ENCODE results near the gene HKDC1.

Gene HKDC1

DNA sequence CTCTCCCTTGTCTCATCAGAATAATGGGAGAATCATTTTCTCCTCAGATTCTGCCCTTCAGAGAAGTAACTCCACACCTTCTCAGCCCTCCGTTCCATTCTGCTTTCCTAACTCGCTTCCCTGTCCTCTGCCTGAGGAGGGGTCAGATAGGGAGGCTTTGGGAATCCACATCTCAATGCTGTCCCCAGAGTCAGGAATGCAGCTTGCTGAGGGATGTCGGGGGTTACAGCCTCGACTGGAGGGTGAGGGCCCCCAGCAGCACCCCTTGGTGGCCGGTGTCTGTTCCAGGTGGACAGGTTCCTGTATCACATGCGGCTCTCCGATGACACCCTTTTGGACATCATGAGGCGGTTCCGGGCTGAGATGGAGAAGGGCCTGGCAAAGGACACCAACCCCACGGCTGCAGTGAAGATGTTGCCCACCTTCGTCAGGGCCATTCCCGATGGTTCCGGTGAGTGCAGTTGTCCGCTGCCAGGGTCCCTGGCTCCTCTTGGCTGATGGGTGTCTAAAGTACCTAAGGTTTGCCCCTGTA is 6.9 kb downstream of the HKDC1 start:
- no peaks in the 10 kb centered on the region for H3K36me3 ChIP-seq
- H3K4me3 ChIP-seq, result no peak overlapping the region
- no peaks in the 10 kb centered on the region for H4K20me1 ChIP-seq
- H3K4me2 ChIP-seq, result no peak overlapping the region
- H3K9ac ChIP-seq, result no peak overlapping the region
- no peak for TF ChIP-seq Cebpa-rat (IDR thresholded peaks at IDR 0.05)
- no peaks in the 10 kb centered on the region for H3K27me3 ChIP-seq
- H3K4me1 ChIP-seq, result peaks cover 53% of the 10 kb centered on the region
- H3K27ac ChIP-seq, result no peak overlapping the region
- no peaks in the 10 kb centered on the region for H3K9me3 ChIP-seq

DNA sequence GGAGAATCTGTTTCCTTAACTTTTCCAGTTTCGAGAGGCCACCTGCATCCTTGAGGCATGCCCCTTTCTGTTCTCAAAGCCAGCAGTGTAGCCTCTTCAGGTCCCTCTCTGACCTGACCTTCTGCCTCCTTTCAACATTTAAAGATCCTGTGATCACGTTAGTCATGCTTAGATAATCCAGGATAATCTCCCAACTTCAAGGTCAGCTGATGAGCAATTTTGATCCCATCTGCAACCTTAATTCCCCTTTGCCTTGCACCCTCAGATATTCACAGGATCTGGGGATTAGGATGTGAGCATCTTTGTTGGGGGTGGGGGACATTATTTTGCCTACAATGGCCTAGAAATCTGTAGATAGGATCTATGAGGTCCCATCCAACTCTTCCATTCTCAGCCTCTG is 8.0 kb downstream of the HKDC1 start:
- Histone ChIP-seq H3K9ac (no peak overlapping the region), H3K4me2 (peak overlapping the region; percentile 94), H3K9me3 (no peaks in the 10 kb centered on the region), H3K27me3 (no peaks in the 10 kb centered on the region), H3K27ac (no peak overlapping the region), H3K36me3 (no peaks in the 10 kb centered on the region), H4K20me1 (no peaks in the 10 kb centered on the region), H3K4me3 (no peak overlapping the region), H3K4me1 (peaks cover 41% of the 10 kb centered on the region)
- TF ChIP-seq Cebpa-rat (IDR thresholded peaks at IDR 0.05), result no peak

DNA sequence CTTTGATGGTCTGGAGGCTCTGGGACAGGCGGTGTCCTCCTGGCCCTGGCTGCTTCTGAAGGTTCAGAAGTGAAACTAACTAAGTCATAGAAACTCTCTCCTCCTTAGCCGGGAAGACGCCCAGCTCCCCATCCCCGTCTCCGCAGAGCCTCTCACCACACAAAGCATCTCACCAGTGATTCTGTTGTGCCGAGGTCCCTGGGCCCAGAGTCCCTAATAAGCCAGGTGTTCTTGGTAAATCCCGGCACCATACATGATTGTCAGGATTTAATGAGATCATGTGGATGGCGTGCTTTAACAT is 9.4 kb downstream of the HKDC1 start:
- Histone ChIP-seq H3K27me3 (no peaks in the 10 kb centered on the region), H3K36me3 (no peaks in the 10 kb centered on the region), H3K9ac (no peak overlapping the region), H3K4me2 (peak overlapping the region; percentile 94), H3K4me3 (0 out of 2 replicates have a peak overlapping the region, but pooled peaks have one; percentile 20), H3K9me3 (no peaks in the 10 kb centered on the region), H4K20me1 (no peaks in the 10 kb centered on the region), H3K4me1 (peaks cover 38% of the 10 kb centered on the region), H3K27ac (peak overlapping the region; percentile 57; the same call in 1 of the 2 replicates)
- no peak for TF ChIP-seq Cebpa-rat (IDR thresholded peaks at IDR 0.05)

DNA sequence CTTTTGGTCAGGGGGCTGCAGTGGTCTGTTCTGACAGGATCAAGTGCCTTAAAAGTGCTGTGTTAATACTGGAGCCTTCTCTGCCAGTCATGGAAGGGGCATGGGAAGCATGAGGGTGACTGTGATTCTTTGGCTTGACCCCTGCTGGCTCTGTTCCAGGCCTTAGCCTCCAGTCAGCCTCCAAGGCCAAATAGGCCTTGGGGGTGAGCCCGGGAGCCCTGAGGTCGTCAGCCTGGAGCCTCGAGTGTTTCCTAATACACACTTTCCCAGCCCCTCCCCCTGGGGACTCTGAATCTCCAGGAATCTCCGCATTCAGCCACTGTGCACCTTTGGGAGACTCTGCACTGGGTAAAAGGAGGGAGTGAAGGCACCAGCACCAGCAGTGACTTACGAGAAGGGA is 10.0 kb downstream of the HKDC1 start:
- Histone ChIP-seq H3K4me2 (0 out of 2 replicates have a peak overlapping the region, but pooled peaks have one; percentile 94), H4K20me1 (no peaks in the 10 kb centered on the region), H3K27ac (no peak overlapping the region), H3K4me1 (peaks cover 33% of the 10 kb centered on the region), H3K4me3 (no peak overlapping the region), H3K9me3 (no peaks in the 10 kb centered on the region), H3K9ac (no peak overlapping the region), H3K36me3 (no peaks in the 10 kb centered on the region), H3K27me3 (no peaks in the 10 kb centered on the region)
- no peak for TF ChIP-seq Cebpa-rat (IDR thresholded peaks at IDR 0.05)

DNA sequence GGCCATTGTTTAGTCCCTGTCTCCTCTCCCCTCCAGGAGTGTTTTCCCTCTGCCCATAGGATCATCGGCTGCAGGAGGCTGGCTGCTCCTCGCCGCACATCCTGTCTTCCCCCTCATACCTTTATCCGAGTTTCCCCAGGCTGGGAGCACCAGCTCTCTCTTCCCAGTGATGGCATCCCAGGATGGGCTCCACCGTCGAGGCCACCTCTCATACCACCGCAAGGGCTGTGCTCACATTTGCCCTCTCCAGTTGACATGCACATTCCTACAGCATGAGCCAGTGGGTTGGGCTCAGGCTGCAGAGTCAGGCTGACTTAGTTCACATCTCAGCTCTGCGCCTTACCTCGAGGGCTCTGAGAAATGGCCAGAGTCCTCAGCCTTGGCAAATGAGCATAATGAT is 12.1 kb downstream of the HKDC1 start:
- H3K4me1 ChIP-seq, result peaks cover 25% of the 10 kb centered on the region
- no peak overlapping the region for H3K9ac ChIP-seq
- H3K27me3 ChIP-seq, result no peaks in the 10 kb centered on the region
- no peaks in the 10 kb centered on the region for H4K20me1 ChIP-seq
- no peaks in the 10 kb centered on the region for H3K36me3 ChIP-seq
- H3K9me3 ChIP-seq, result no peaks in the 10 kb centered on the region
- no peak overlapping the region for H3K4me2 ChIP-seq
- no peak overlapping the region for H3K27ac ChIP-seq
- H3K4me3 ChIP-seq, result no peak overlapping the region
- TF ChIP-seq Cebpa-rat (IDR thresholded peaks at IDR 0.05), result no peak

DNA sequence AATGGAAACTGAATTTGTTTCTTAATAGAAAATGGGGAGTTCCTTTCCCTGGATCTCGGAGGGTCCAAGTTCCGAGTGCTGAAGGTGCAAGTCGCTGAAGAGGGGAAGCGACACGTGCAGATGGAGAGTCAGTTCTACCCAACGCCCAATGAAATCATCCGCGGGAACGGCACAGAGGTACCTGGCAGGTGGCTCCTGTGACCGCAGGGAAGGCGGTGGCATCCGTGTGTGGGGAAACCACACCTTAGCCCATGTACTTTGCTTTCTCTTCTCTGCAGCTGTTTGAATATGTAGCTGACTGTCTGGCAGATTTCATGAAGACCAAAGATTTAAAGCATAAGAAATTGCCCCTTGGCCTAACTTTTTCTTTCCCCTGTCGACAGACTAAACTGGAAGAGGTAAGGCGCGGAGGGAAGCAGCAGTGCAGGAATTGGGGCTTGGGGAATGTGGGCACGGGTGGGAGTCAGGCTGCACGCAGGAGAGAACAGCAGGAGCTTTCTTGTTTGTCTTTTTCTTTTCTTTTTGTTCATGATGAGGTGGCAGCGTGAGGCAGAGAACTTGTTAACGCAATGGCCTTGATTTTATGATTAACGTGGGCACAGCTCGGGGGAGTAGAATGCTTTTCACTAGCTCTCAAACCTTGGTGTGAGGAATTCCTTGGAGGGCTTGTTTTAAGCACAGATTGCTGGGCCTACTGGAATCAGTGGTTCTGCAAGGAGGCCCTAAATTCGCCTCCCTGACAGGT is 12.8 kb downstream of the HKDC1 start:
- no peak for TF ChIP-seq Cebpa-rat (IDR thresholded peaks at IDR 0.05)
- Histone ChIP-seq H4K20me1 (no peaks in the 10 kb centered on the region), H3K4me2 (no peak overlapping the region), H3K9me3 (no peaks in the 10 kb centered on the region), H3K27ac (no peak overlapping the region), H3K4me1 (peaks cover 20% of the 10 kb centered on the region), H3K9ac (no peak overlapping the region), H3K4me3 (no peak overlapping the region), H3K36me3 (no peaks in the 10 kb centered on the region), H3K27me3 (no peaks in the 10 kb centered on the region)

DNA sequence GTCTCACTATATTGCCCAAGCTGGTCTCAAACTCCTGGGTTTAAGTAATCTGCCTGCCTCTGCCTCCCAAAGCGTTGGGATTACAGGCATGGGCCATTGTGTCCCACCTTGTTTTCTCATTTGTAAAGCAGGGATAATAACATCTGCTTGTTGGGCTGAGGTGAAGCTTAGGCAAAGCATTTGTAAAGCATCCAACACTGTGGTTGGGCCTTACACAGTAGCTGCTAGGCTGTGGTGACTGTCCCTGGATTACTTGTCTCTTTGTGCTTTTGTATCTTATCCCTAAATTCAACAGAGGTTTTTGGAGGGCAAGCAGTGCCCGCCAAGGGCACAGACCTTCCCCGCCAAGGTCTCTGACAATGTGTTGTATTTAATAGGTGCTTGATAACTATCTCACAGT is 14.3 kb downstream of the HKDC1 start:
- Histone ChIP-seq H3K27ac (no peak overlapping the region), H3K9me3 (no peaks in the 10 kb centered on the region), H4K20me1 (no peaks in the 10 kb centered on the region), H3K36me3 (no peaks in the 10 kb centered on the region), H3K4me2 (no peak overlapping the region), H3K9ac (no peak overlapping the region), H3K4me3 (no peak overlapping the region), H3K4me1 (peaks cover 5% of the 10 kb centered on the region), H3K27me3 (no peaks in the 10 kb centered on the region)
- TF ChIP-seq Cebpa-rat (IDR thresholded peaks at IDR 0.05), result no peak

DNA sequence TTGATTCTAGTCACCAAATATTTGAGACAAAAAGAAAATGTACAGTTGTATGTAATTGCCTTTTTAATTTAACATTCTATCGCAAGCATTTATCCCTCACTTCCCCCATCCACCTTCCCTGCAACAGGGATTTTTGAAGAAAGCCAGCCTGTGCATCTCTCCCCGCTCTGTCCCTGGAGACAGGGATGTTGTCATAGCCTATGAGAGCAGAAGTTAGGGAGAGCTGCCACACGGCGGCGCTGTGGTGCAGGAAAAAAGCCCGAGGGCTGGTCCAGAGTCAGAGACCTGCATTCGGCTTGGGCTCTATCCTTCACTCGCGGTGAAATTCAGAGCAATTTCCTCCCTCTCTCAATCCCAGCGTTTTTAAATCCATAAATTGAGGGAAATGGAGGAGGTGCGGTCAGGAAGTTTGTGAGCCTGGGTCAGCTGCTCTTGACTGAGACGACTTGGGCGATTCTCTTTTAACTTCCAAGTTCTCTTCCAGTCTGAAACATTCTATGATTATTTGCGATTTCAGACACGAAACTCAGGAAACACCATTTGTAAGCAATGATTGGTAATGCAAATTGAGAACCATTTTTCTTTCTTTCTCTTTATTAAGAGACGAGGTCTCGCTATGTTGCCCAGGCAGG is 17.5 kb downstream of the HKDC1 start:
- Histone ChIP-seq H3K27me3 (no peaks in the 10 kb centered on the region), H3K36me3 (no peaks in the 10 kb centered on the region)
- no peak for TF ChIP-seq Cebpa-rat (IDR thresholded peaks at IDR 0.05)

DNA sequence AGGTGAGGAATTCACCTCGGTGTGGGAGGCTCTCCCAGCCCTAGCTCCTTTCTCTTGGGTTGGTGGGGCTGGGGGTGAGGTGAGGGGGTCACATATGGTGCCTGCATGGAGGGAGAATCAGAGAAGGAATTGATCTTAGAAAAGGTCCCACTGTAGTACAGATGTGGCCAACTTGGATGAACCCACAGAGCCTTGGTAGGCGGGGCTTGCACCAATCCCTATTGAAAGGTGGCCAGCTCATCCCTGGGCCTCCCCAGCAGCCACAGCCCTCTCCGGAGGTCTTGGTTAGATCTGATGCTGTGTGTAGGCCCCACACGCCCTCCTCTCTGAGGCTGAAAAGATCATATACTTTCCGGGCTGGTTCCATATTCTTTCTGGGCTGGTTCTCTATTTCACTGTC is 19.0 kb downstream of the HKDC1 start:
- H3K4me3 ChIP-seq, result no peak overlapping the region
- H3K9me3 ChIP-seq, result no peaks in the 10 kb centered on the region
- no peaks in the 10 kb centered on the region for H4K20me1 ChIP-seq
- peaks cover 17% of the 10 kb centered on the region for H3K4me1 ChIP-seq
- H3K27me3 ChIP-seq, result no peaks in the 10 kb centered on the region
- no peak for TF ChIP-seq Cebpa-rat (IDR thresholded peaks at IDR 0.05)
- no peak overlapping the region for H3K9ac ChIP-seq
- no peaks in the 10 kb centered on the region for H3K36me3 ChIP-seq
- H3K27ac ChIP-seq, result no peak overlapping the region
- no peak overlapping the region for H3K4me2 ChIP-seq

More for the DNA sequence above, 17.5 kb downstream of the HKDC1 start:
- Histone ChIP-seq H4K20me1 (no peaks in the 10 kb centered on the region), H3K9me3 (no peaks in the 10 kb centered on the region), H3K4me2 (no peak overlapping the region), H3K4me3 (no peak overlapping the region), H3K4me1 (peaks cover 10% of the 10 kb centered on the region), H3K9ac (no peak overlapping the region), H3K27ac (no peak overlapping the region)

DNA sequence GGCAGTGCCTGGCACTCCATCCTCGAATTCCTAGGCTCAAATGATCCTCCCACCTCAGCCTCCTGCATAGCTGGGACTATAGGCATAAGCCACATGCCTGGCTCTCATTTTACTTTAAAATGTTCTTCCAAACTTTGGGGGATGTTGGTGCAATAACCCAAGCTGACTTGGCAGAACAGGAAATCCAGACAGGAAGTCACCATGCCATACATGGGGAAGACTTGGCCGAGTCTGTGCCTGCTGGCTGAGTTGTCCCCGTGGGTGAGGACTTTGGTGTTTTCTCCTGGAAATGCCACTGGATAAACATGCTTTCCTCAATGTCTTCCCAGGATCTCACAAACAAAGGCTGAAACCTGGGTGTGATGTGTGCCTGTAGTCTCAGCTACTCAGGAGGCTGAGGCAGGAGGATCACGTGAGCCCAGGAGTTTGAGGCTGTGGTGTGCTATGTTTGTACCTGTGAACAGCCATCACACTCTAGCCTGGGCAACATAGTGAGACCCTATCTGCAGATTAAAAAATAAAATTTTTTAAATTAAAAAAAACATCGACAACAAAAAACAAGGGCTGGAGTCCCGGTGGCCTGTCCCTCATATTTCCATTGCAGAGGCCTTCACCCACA is 19.8 kb downstream of the HKDC1 start:
- Histone ChIP-seq H3K27me3 (no peaks in the 10 kb centered on the region), H3K4me3 (no peak overlapping the region), H3K4me2 (no peak overlapping the region), H3K9me3 (no peaks in the 10 kb centered on the region), H3K4me1 (peaks cover 17% of the 10 kb centered on the region), H3K36me3 (no peaks in the 10 kb centered on the region), H4K20me1 (no peaks in the 10 kb centered on the region), H3K9ac (no peak overlapping the region), H3K27ac (no peak overlapping the region)
- TF ChIP-seq Cebpa-rat (IDR thresholded peaks at IDR 0.05), result no peak
